Measurements from ENCODE around the gene FOXO3. TPM values are rescaled to one million over a fixed set of nuclear protein-coding genes. Genes with fewer than 3 reads are reported as not detected.

FOXO3 gene
- total and polyA plus RNA-seq, 3 donors from 2014 or later: 27.5 to 112 (median 81.5) TPM

GRCh38 chr6:108632441-108632840 is 71.7 kb downstream of the FOXO3 start:
- intact Hi-C loops (cut with DNase I; ENCODE audit: low total_unique reads): no loop called here
- 56 to 59% methylated on average over 5 of the region's 5 CpGs for WGBS, 2 donors

GRCh38 chr6:108633436-108633835 is 72.7 kb downstream of the FOXO3 start:
- 49 to 79% methylated on average over 1 of the region's 1 CpG for WGBS, 2 donors
- no peak for DNase-seq
- peaks cover 22% of the 10 kb centered on the region for H3K4me1 ChIP-seq
- H3K27me3 ChIP-seq: no peaks in the 10 kb centered on the region
- H3K36me3 ChIP-seq (ENCODE audit: low read depth, missing control alignments): no peaks in the 10 kb centered on the region
- H3K9me3 ChIP-seq: no peaks in the 10 kb centered on the region
- TF ChIP-seq CTCF (IDR thresholded peaks at IDR 0.05) (no peak), POLR2A (IDR thresholded peaks at IDR 0.05) (no peak)
- H3K27ac ChIP-seq: no peak overlapping the region
- intact Hi-C loops (cut with DNase I; ENCODE audit: low total_unique reads): no loop called here
- H3K4me3 ChIP-seq: no peak overlapping the region

More at GRCh38 chr6:108632441-108632840, 71.7 kb downstream of the FOXO3 start:
- no peak overlapping the region for H3K4me3 ChIP-seq
- H3K27ac ChIP-seq: no peak overlapping the region
- H3K9me3 ChIP-seq: no peaks in the 10 kb centered on the region
- TF ChIP-seq CTCF (IDR thresholded peaks at IDR 0.05) (no peak), POLR2A (IDR thresholded peaks at IDR 0.05) (no peak)
- no peaks in the 10 kb centered on the region for H3K27me3 ChIP-seq
- H3K36me3 ChIP-seq (ENCODE audit: low read depth, missing control alignments): no peaks in the 10 kb centered on the region
- no peak for DNase-seq
- peaks cover 32% of the 10 kb centered on the region for H3K4me1 ChIP-seq

- intact Hi-C loops (cut with DNase I; ENCODE audit: low total_unique reads): no loop called here
- H3K27ac ChIP-seq: no peak overlapping the region
Measured at GRCh38 chr6:108635505-108636226, 74.9 kb downstream of the FOXO3 start.

GRCh38 chr6:108637963-108638362 is 77.2 kb downstream of the FOXO3 start:
- no peak for DNase-seq
- no peaks in the 10 kb centered on the region for H3K9me3 ChIP-seq
- H3K27ac ChIP-seq: no peak overlapping the region
- TF ChIP-seq CTCF (IDR thresholded peaks at IDR 0.05) (no peak), POLR2A (IDR thresholded peaks at IDR 0.05) (no peak)
- WGBS, 2 donors: 85 to 100% methylated on average over 1 of the region's 1 CpG
- intact Hi-C loops (cut with DNase I; ENCODE audit: low total_unique reads): no loop called here
- H3K36me3 ChIP-seq (ENCODE audit: low read depth, missing control alignments): no peaks in the 10 kb centered on the region
- H3K27me3 ChIP-seq: no peaks in the 10 kb centered on the region
- no peak overlapping the region for H3K4me3 ChIP-seq
- H3K4me1 ChIP-seq: peaks cover 12% of the 10 kb centered on the region

More at GRCh38 chr6:108635505-108636226, 74.9 kb downstream of the FOXO3 start:
- H3K27me3 ChIP-seq: no peaks in the 10 kb centered on the region
- no peaks in the 10 kb centered on the region for H3K9me3 ChIP-seq
- peaks cover 22% of the 10 kb centered on the region for H3K4me1 ChIP-seq
- DNase-seq: no peak
- H3K4me3 ChIP-seq: no peak overlapping the region
- H3K36me3 ChIP-seq (ENCODE audit: low read depth, missing control alignments): no peaks in the 10 kb centered on the region
- no peak for TF ChIP-seq CTCF (IDR thresholded peaks at IDR 0.05)
- no peak for TF ChIP-seq POLR2A (IDR thresholded peaks at IDR 0.05)
- WGBS, 2 donors: 69 to 71% methylated on average over 6 of the region's 6 CpGs

- WGBS, 2 donors: 82 to 95% methylated on average over 2 of the region's 2 CpGs
- intact Hi-C loops (cut with DNase I; ENCODE audit: low total_unique reads): no loop called here
- no peak overlapping the region for H3K27ac ChIP-seq
- no peak for TF ChIP-seq CTCF (IDR thresholded peaks at IDR 0.05)
- TF ChIP-seq POLR2A (IDR thresholded peaks at IDR 0.05): no peak
- H3K4me3 ChIP-seq: no peak overlapping the region
- no peaks in the 10 kb centered on the region for H3K36me3 ChIP-seq (ENCODE audit: low read depth, missing control alignments)
- peaks cover 12% of the 10 kb centered on the region for H3K4me1 ChIP-seq
- no peaks in the 10 kb centered on the region for H3K27me3 ChIP-seq
- no peak for DNase-seq
- H3K9me3 ChIP-seq: no peaks in the 10 kb centered on the region
Measured at GRCh38 chr6:108638993-108639392, 78.3 kb downstream of the FOXO3 start.

All from testis (tissue), 3 donors.